Fibroblast of lung (primary cell): Measurements from ENCODE around the gene RHBDF2. TPM values are rescaled to one million over a fixed set of nuclear protein-coding genes. Genes with fewer than 3 reads are reported as not detected.

Experiments
- DNase-seq, 2 donors: peaks; one replicate each; pipeline versions ENCODE4 v3.0.0 to v3.0.0-alpha.2; 2010; ENCODE audit warnings: low read depth in 2 of 2
- H2AFZ ChIP-seq: 2 replicates; pipeline ENCODE4 v1.5.1; 2012; ENCODE audit warnings: low read length, control low read depth, inconsistent platforms
- H3K27ac ChIP-seq: 2 replicates; pipeline ENCODE4 v1.5.1; 2011; ENCODE audit warnings: low read length, control low read depth; ENCODE audit not compliant: insufficient read depth
- H3K27me3 ChIP-seq: 2 replicates; pipeline ENCODE4 v1.5.1; 2011; ENCODE audit warnings: mild to moderate bottlenecking, low read length; ENCODE audit not compliant: control insufficient read depth, insufficient read depth
- H3K36me3 ChIP-seq: 2 replicates; pipeline ENCODE4 v1.5.1; 2011; ENCODE audit warnings: low read length; ENCODE audit not compliant: control insufficient read depth, insufficient read depth
- H3K4me1 ChIP-seq: 2 replicates; pipeline ENCODE4 v1.5.1; 2011; ENCODE audit warnings: low read length; ENCODE audit not compliant: control insufficient read depth, insufficient read depth; ENCODE audit errors: extremely low read depth
- H3K4me2 ChIP-seq: 2 replicates; pipeline ENCODE4 v1.5.1; 2011; ENCODE audit warnings: low read length, control low read depth; ENCODE audit not compliant: insufficient read depth; ENCODE audit errors: extremely low read depth
- H3K4me3 ChIP-seq, 4 experiments: fragments of 200-600 bp in 1 of 4; sonication (generic) in 1 of 4; replicated peaks in 1 of 4; 2 replicates each; pipeline ENCODE4 v1.5.1; 2011 to 2016; ENCODE audit warnings: low read length in 4 of 4, low read depth in 3 of 4, mild to moderate bottlenecking in 3 of 4, control low read depth in 2 of 4, inconsistent platforms in 1 of 4, mixed read lengths in 1 of 4; ENCODE audit not compliant: insufficient read depth in 1 of 4; ENCODE audit errors: control extremely low read depth in 1 of 4
- H3K79me2 ChIP-seq: 2 replicates; pipeline ENCODE4 v1.5.1; 2012; ENCODE audit warnings: mild to moderate bottlenecking, low read length, inconsistent platforms; ENCODE audit not compliant: control insufficient read depth, insufficient read depth
- H3K9ac ChIP-seq: 2 replicates; pipeline ENCODE4 v1.5.1; 2011; ENCODE audit warnings: mild to moderate bottlenecking, low read length, control low read depth; ENCODE audit not compliant: insufficient read depth
- H3K9me3 ChIP-seq: 2 replicates; pipeline ENCODE4 v1.5.1; 2012; ENCODE audit warnings: low read depth, low read length; ENCODE audit not compliant: control insufficient read depth, insufficient read depth
- H4K20me1 ChIP-seq: 2 replicates; pipeline ENCODE4 v1.5.1; 2011; ENCODE audit warnings: low read length; ENCODE audit not compliant: control insufficient read depth, insufficient read depth; ENCODE audit errors: extremely low read depth
- CTCF ChIP-seq, 2 donors: IDR thresholded peaks in 1 of 2; conservative IDR thresholded peaks in 1 of 2; 1 replicate in 1 of 2; 2 replicates in 1 of 2; pipeline ENCODE4 v1.5.1; 2011 to 2012; ENCODE audit warnings: low read length in 2 of 2, control low read depth in 1 of 2, inconsistent platforms in 1 of 2, low read depth in 1 of 2, mild to moderate bottlenecking in 1 of 2
- EZH2 ChIP-seq: IDR thresholded peaks from 2 replicates; pipeline ENCODE4 v1.5.1; 2012; ENCODE audit warnings: low read length, control low read depth, mild to moderate bottlenecking; ENCODE audit errors: missing control alignments
- polyA plus RNA-seq, 2 donors: library from polyadenylated mRNA; depleted of rRNA in 1 of 2; stranded (reverse) in 1 of 2; unstranded in 1 of 2; fragments of >200 nt; gene quantifications; 2 replicates each; pipeline ENCODE4 v1.2.1, GENCODE V29; 2011 to 2012; ENCODE audit warnings: missing spikeins in 1 of 2
- total RNA-seq: library from RNA; depleted of rRNA; stranded (reverse); fragments of >200 nt; gene quantifications from 2 replicates; pipeline ENCODE4 v1.2.1, GENCODE V29; 2014

Gene RHBDF2
- total and polyA plus RNA-seq, 2 donors (not counting 1 experiment from before 2014, with no cell fraction given) = 0.94 to 5.1 TPM

- no peaks in the 10 kb centered on the region for H4K20me1 ChIP-seq
- no peak overlapping the region for H3K4me2 ChIP-seq
- H3K27me3 ChIP-seq = no peaks in the 10 kb centered on the region
- H2AFZ ChIP-seq = no peak overlapping the region
- no peak overlapping the region for H3K9ac ChIP-seq
- no peak overlapping the region for H3K27ac ChIP-seq
- H3K36me3 ChIP-seq = no peaks in the 10 kb centered on the region
- peak in 1 of 2 donors; percentile 20 for DNase-seq
- no peaks in the 10 kb centered on the region for H3K4me1 ChIP-seq
- H3K9me3 ChIP-seq = no peaks in the 10 kb centered on the region
- no peak overlapping the region for H3K4me3 ChIP-seq
- peaks cover 21% of the 10 kb centered on the region for H3K79me2 ChIP-seq
- no peak for TF ChIP-seq CTCF (conservative IDR thresholded peaks at IDR 0.05 in 1 of 2, IDR thresholded peaks at IDR 0.05 in 1 of 2; ENCODE audit: low read depth in 1 of 2, low read length in 2 of 2)
- no peak for TF ChIP-seq EZH2
These were observed 62.3 kb downstream of the RHBDF2 start for GRCh38 chr17:76438906-76439305.

- H3K27ac ChIP-seq = no peak overlapping the region
- H2AFZ ChIP-seq = no peak overlapping the region
- H3K4me3 ChIP-seq = no peak overlapping the region
- H3K27me3 ChIP-seq = no peaks in the 10 kb centered on the region
- H3K4me2 ChIP-seq = no peak overlapping the region
- no peak for DNase-seq
- no peaks in the 10 kb centered on the region for H4K20me1 ChIP-seq
- no peaks in the 10 kb centered on the region for H3K9me3 ChIP-seq
- H3K4me1 ChIP-seq = no peaks in the 10 kb centered on the region
- TF ChIP-seq EZH2 = no peak
- TF ChIP-seq CTCF (conservative IDR thresholded peaks at IDR 0.05 in 1 of 2, IDR thresholded peaks at IDR 0.05 in 1 of 2; ENCODE audit: low read depth in 1 of 2, low read length in 2 of 2) = no peak
- H3K9ac ChIP-seq = no peak overlapping the region
- peaks cover 19% of the 10 kb centered on the region for H3K79me2 ChIP-seq
- no peaks in the 10 kb centered on the region for H3K36me3 ChIP-seq
These were observed 63.5 kb downstream of the RHBDF2 start for GRCh38 chr17:76437467-76438402.

GRCh38 chr17:76435751-76436150 lies 65.5 kb downstream of the RHBDF2 start:
- TF ChIP-seq EZH2 = no peak
- TF ChIP-seq CTCF (conservative IDR thresholded peaks at IDR 0.05 in 1 of 2, IDR thresholded peaks at IDR 0.05 in 1 of 2; ENCODE audit: low read depth in 1 of 2, low read length in 2 of 2) = no peak
- Histone ChIP-seq H3K4me3 (no peak overlapping the region), H3K27ac (no peak overlapping the region), H4K20me1 (peaks cover 3% of the 10 kb centered on the region), H3K9me3 (no peaks in the 10 kb centered on the region), H3K4me2 (no peak overlapping the region), H3K9ac (no peak overlapping the region), H2AFZ (no peak overlapping the region), H3K4me1 (no peaks in the 10 kb centered on the region), H3K36me3 (no peaks in the 10 kb centered on the region), H3K27me3 (no peaks in the 10 kb centered on the region), H3K79me2 (peaks cover 15% of the 10 kb centered on the region)
- DNase-seq = no peak
